LNCAP (cell line): ENCODE data around the gene DRC7.

Experiments used
- TF ChIP-seq, protein P1 (sequence below): fragments of 450-650 bp; IDR thresholded peaks from 2 replicates; pipeline ENCODE4 v1.5.1; 2017; ENCODE audit warnings: mild to moderate bottlenecking

Gene DRC7

DNA sequence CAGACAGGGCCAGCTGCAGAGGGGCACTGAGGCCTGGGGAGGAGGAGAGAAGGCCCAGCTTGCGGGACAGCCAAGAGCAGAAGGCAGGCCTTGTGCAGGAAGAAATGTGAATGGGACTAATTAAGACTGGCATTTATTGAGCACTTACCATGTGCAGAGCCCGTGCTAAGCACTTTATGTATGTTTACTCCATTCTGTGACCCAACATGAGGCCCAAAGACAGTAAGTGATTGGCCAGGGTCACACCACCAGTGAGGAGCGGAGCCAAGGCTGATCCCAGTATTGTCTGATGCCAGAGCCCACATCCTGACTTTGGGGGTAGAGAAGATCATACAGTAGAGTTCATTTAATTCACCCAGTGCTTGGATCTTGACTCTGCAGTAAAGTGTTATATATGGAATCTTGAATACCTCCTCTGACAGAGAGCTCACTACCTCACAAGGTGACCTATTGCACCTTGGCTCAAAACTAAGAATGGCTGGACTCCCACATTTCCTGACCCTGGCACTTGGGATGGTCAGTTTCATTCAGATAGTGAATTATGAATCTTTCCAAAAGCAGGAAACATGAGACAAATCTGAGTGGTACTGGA lies 54.6 kb downstream of the DRC7 start:
- TF ChIP-seq, protein P1, sequence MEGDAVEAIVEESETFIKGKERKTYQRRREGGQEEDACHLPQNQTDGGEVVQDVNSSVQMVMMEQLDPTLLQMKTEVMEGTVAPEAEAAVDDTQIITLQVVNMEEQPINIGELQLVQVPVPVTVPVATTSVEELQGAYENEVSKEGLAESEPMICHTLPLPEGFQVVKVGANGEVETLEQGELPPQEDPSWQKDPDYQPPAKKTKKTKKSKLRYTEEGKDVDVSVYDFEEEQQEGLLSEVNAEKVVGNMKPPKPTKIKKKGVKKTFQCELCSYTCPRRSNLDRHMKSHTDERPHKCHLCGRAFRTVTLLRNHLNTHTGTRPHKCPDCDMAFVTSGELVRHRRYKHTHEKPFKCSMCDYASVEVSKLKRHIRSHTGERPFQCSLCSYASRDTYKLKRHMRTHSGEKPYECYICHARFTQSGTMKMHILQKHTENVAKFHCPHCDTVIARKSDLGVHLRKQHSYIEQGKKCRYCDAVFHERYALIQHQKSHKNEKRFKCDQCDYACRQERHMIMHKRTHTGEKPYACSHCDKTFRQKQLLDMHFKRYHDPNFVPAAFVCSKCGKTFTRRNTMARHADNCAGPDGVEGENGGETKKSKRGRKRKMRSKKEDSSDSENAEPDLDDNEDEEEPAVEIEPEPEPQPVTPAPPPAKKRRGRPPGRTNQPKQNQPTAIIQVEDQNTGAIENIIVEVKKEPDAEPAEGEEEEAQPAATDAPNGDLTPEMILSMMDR = no peak

DNA sequence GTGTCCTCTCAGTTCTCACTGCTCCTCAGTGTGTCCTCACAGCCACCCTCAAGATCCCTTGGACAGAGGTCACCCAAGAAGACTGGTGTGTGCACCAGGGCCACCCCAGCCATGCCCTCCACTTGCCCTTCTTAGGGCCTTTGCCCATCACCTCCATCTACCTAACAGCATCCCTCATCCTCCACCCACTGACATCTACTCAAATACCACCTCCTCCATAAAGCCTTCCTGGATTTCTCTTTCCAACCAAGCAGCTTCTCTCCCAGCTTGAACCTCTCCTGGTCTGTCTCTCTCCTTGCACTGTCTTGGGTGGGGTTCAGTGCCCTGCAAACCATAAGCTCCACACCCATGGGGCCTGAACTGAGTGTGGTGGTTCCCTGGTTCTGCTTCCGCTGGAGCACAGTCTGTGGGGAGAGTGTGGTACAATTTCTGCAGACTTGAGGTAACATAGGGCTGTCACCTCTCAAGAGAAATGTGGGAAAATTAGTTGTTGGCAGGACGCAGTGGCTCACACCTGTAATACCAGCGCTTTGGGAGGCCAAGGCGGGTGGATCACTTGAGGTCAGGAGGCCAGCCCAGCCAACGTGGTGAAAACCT lies 55.3 kb downstream of the DRC7 start:
- TF ChIP-seq, protein P1 = no peak

DNA sequence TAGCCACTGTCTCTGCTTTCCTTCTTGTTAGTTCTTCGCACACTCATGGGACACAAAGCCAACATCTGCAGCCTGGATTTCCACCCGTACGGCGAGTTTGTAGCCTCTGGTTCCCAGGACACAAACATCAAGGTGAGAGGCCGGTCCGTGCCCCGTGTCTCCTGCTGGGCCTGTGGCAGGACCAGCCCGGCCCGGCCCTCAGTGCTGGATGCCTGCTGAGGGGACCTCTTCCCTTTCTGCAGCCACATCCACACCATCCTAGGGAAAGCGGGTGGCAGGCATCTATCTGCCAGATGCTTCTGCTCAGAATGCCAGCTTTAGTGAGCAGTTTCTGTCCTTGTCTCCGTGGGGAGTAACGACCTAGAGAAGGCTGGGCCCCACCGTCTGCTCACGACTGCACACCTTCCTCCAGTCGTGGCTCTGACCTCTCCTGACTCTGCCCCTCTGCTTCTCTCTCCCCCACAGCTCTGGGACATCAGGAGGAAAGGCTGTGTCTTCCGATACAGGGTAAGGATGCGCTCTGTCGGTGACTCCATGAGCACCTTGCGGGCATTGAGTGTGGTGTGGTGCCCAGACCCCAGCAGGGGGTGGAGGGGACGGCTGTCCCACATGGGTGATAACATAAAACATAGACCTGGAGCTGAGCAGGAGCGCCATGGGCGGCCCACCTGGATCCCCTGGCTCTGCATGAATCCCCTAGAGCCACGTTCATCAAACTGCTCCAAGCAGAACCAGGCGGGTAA lies 56.4 kb downstream of the DRC7 start:
- TF ChIP-seq, protein P1 = no peak

DNA sequence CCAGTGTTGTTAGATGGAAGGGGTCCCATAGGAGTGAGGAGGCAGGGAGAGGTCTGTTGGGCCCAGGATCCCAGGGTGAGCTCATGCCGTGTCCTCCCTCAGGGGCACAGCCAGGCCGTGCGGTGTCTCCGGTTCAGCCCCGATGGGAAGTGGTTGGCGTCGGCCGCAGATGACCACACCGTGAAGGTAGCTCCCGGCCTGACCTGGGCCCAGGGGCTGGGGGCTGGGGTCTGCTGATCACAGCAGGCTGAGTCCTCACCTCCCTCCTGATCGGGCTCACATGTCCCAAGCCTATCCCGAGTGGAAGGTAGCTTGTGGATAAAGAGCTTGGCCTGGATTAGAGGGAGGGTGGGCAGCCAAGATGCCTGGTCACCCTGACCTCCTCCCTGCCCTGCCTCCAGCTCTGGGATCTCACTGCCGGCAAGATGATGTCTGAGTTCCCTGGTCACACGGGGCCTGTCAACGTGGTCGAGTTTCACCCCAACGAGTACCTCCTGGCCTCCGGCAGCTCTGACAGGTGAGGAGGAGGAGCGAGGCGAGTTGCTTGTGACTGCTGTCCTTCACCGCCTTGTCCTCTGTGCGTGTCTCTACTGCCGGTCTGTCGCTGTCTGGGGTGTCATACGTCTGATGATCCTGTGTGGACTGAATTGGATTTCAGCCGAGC lies 57.1 kb downstream of the DRC7 start:
- TF ChIP-seq, protein P1 = no peak

DNA sequence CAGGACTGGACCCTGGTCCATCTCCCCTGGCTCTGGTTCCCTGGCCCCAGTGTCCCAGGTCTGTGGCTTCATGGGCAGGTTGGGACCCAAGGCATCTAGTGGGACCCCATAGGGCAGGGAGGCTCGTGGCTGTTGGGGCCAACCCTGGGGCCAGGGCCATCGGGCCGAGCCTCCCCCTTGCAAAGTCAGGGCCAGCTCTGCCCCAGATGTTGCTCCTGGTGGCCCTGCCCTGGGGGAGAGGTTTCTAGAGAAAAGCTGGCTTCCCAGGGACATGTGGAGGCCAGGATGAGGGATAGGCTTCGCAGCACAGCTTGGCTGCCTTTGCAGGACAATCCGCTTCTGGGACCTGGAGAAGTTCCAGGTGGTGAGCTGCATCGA lies 57.6 kb downstream of the DRC7 start:
- TF ChIP-seq, protein P1 = no peak

DNA sequence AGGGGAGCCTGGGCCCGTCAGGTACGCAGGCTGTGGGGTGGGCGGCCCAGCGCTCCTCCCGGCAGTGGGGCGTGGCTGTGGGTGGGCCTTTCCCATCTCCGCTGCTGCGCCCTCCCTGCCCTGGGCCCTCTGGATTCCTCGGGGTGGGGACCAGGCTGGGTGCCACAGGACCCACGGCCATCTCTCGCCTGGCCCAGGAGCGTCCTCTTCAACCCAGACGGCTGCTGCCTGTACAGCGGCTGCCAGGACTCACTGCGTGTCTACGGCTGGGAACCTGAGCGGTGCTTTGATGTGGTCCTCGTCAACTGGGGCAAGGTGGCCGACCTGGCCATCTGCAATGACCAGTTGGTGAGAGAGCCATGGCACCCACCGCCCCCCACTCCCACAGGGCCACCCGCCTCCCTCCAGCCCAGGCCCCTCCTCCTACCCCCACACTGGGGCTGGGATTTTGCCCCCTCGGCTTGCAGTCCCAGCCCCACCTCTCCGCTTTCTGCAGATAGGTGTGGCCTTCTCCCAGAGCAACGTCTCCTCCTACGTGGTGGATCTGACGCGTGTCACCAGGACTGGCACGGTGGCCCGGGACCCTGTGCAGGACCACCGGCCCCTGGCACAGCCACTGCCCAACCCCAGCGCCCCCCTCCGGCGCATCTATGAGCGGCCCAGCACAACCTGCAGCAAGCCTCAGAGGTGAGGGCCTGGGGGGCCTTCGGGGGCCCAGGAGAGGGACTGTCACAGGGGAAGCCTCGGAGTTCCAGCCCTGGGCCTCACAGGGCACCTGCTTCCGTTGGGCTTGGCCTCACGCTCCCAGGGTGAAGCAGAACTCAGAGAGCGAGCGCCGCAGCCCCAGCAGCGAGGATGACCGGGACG lies 58.2 kb downstream of the DRC7 start:
- TF ChIP-seq, protein P1 = no peak
